Transverse colon (tissue), 4 donors: ENCODE data around the gene MACROH2A2. TPM values are rescaled to one million over a fixed set of nuclear protein-coding genes. Genes with fewer than 3 reads are reported as not detected.

Experiments used
- DNase-seq: peaks from one replicate; pipeline ENCODE4 v3.0.0-alpha.2; 2019
- H3K27ac ChIP-seq, 4 donors: fragments of 200-600 bp; sonication (generic); 2 replicates each; pipeline ENCODE4 v1.5.1; 2016 to 2018; ENCODE audit warnings: inconsistent platforms in 4 of 4
- H3K27me3 ChIP-seq: fragments of 200-600 bp; sonication (generic); 2 replicates; pipeline ENCODE4 v1.5.1; 2017; ENCODE audit warnings: inconsistent platforms
- H3K36me3 ChIP-seq, 4 donors: fragments of 200-600 bp; sonication (generic); 2 replicates each; pipeline ENCODE4 v1.5.1; 2017 to 2019; ENCODE audit warnings: inconsistent platforms in 4 of 4
- H3K4me1 ChIP-seq, 4 donors: fragments of 200-600 bp; sonication (generic); 2 replicates each; pipeline ENCODE4 v1.5.1; 2017 to 2020; ENCODE audit warnings: inconsistent platforms in 4 of 4
- H3K4me3 ChIP-seq, 4 donors: fragments of 200-600 bp; sonication (generic); 1 replicate in 1 of 4; 2 replicates in 3 of 4; pipeline versions ENCODE4 v1.5.1 to v1.6.1; 2017 to 2019; ENCODE audit warnings: inconsistent platforms in 4 of 4
- H3K9me3 ChIP-seq, 2 donors: fragments of 200-600 bp; sonication (generic); 2 replicates each; pipeline ENCODE4 v1.5.1; 2017 to 2019; ENCODE audit warnings: inconsistent platforms in 2 of 2
- EP300 ChIP-seq: sonication (generic); formaldehyde crosslinking; IDR thresholded peaks from one replicate; pipeline ENCODE4 v1.6.1; 2017; ENCODE audit warnings: antibody characterized with exemption, low read depth
- POLR2A ChIP-seq: fragments of 450-650 bp; IDR thresholded peaks from one replicate; pipeline ENCODE4 v1.6.1; 2016; ENCODE audit warnings: antibody characterized with exemption, mild to moderate bottlenecking, moderate library complexity
- POLR2AphosphoS5 ChIP-seq, 3 donors: sonication (generic); formaldehyde crosslinking; IDR thresholded peaks; one replicate each; pipeline ENCODE4 v1.6.1; 2016; ENCODE audit warnings: antibody characterized with exemption in 3 of 3
- WGBS, 2 donors: methylation state at CpG; one replicate each; pipeline ENCODE4 v1.1.5; 2018; ENCODE audit warnings: low coverage in 1 of 2; 5-methylcytosine and 5-hydroxymethylcytosine counted together
- in situ Hi-C, 4 donors: fragments of 200-750 bp; cut with MboI; loops; one replicate each; pipeline versions ENCODE4 v1.15.0 to v1.15.1; 2017; ENCODE audit warnings: low sequenced_read_pairs in 3 of 4, low pct_ligation_motif_present in 1 of 4, low pct_unique_long_range_greater_than_20kb in 1 of 4
- intact Hi-C: fragments of 100-400 bp; cut with DNase I; formaldehyde crosslinking; loops from one replicate; pipeline ENCODE4 v1.15.1; 2023; ENCODE audit warnings: low total_unique reads
- total RNA-seq, 4 donors: library from RNA; depleted of rRNA; stranded (reverse); fragments of >200 nt; gene quantifications; one replicate each; pipeline ENCODE4 v1.1.0, GENCODE V29; 2016
- TF ChIP-seq, protein P1 (sequence below), 5 experiments: fragments of 200-600 bp in 3 of 5; fragments of 450-650 bp in 2 of 5; sonication (generic) in 3 of 5; IDR thresholded peaks; 1 replicate in 2 of 5; 2 replicates in 3 of 5; pipeline ENCODE4 v1.5.1; 2016 to 2017; ENCODE audit warnings: antibody characterized with exemption in 5 of 5, inconsistent platforms in 3 of 5, mild to moderate bottlenecking in 2 of 5, moderate library complexity in 1 of 5

MACROH2A2 gene
- total RNA-seq, 4 donors from 2014 or later: 1.6 to 8.6 (median 7.8) TPM

DNA sequence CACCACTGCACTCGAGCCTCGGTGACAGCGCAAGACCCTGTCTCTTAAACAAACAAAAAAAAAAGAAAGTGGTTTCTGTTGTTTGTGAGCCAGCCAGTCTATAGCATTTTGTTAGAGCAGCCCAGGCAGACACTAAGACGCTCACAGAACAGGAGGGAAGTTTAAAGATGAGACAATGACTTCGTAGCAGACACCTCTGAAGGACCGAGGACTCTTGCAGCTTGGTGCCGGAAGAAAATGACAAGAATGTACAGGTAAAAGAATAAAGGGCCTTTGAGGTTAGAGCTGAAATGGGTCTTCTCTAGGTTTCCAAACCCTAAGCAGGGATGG, 39.7 kb downstream of the MACROH2A2 start:
- H3K36me3 ChIP-seq: no peaks in the 10 kb centered on the region
- no peak for DNase-seq
- no peaks in the 10 kb centered on the region for H3K4me1 ChIP-seq
- 84 to 85% methylated on average over 7 of the region's 7 CpGs for WGBS, 2 donors
- peak overlapping the region in 1 of 4 donors; percentile 31 for H3K27ac ChIP-seq
- no peaks in the 10 kb centered on the region for H3K27me3 ChIP-seq
- TF ChIP-seq EP300 (no peak), POLR2AphosphoS5 (IDR thresholded peaks at IDR 0.05) (no peak), POLR2A (no peak)
- TF ChIP-seq, protein P1, sequence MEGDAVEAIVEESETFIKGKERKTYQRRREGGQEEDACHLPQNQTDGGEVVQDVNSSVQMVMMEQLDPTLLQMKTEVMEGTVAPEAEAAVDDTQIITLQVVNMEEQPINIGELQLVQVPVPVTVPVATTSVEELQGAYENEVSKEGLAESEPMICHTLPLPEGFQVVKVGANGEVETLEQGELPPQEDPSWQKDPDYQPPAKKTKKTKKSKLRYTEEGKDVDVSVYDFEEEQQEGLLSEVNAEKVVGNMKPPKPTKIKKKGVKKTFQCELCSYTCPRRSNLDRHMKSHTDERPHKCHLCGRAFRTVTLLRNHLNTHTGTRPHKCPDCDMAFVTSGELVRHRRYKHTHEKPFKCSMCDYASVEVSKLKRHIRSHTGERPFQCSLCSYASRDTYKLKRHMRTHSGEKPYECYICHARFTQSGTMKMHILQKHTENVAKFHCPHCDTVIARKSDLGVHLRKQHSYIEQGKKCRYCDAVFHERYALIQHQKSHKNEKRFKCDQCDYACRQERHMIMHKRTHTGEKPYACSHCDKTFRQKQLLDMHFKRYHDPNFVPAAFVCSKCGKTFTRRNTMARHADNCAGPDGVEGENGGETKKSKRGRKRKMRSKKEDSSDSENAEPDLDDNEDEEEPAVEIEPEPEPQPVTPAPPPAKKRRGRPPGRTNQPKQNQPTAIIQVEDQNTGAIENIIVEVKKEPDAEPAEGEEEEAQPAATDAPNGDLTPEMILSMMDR (IDR thresholded peaks at IDR 0.05): no peak
- H3K4me3 ChIP-seq: no peak overlapping the region
- in situ Hi-C loops: no loop called here
- intact Hi-C loops: no loop called here
- H3K9me3 ChIP-seq: no peaks in the 10 kb centered on the region

DNA sequence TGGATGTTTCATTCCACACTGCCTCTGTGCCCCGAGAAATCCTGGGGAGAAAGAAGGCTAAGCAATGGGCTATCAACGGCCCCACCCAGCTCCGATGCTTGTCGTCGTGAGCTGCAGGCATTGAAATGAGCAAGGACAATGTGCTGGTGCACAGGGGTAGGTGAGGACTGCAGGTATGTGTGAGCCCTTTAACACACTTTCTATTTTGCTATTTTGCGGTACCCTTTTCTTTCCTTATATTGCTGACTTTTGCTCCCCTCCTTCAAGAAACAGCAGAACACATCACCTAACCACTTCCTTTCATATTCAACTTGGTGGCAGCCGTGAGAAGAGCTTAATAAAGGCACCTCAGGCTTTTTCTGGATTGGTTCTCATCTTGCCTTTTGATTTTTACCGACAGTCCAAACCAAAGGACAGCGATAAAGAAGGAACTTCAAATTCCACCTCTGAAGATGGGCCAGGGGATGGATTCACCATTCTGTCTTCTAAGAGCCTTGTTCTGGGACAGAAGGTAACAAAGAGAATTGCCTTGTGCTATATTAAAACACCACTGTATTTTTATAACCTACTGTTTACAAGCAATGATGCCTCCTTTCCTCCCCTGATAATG, 40.8 kb downstream of the MACROH2A2 start:
- peak overlapping the region in 1 of 4 donors; percentile 10 for H3K27ac ChIP-seq
- no peak overlapping the region for H3K4me3 ChIP-seq
- DNase-seq: no peak
- no peaks in the 10 kb centered on the region for H3K4me1 ChIP-seq
- H3K27me3 ChIP-seq: no peaks in the 10 kb centered on the region
- no peaks in the 10 kb centered on the region for H3K36me3 ChIP-seq
- no peaks in the 10 kb centered on the region for H3K9me3 ChIP-seq
- in situ Hi-C loops (no loop called here), intact Hi-C loops (no loop called here)
- 85 to 87% methylated on average over 8 to 9 of the region's 9 CpGs for WGBS, 2 donors
- TF ChIP-seq POLR2A (no peak), POLR2AphosphoS5 (IDR thresholded peaks at IDR 0.05) (no peak), EP300 (no peak)
- TF ChIP-seq, protein P1 (IDR thresholded peaks at IDR 0.05): no peak

GRCh38 chr10:70094250-70094649, 41.6 kb downstream of the MACROH2A2 start:
- H3K36me3 ChIP-seq: no peaks in the 10 kb centered on the region
- intact Hi-C loops: no loop called here

GRCh38 chr10:70096016-70096704, 43.5 kb downstream of the MACROH2A2 start:
- Histone ChIP-seq H3K4me1 (no peaks in the 10 kb centered on the region), H3K9me3 (no peaks in the 10 kb centered on the region), H3K36me3 (no peaks in the 10 kb centered on the region), H3K4me3 (no peak overlapping the region), H3K27me3 (no peaks in the 10 kb centered on the region), H3K27ac (no peak overlapping the region)
- intact Hi-C loops: no loop called here
- DNase-seq: no peak
- TF ChIP-seq POLR2AphosphoS5 (IDR thresholded peaks at IDR 0.05) (no peak), EP300 (no peak), POLR2A (no peak)
- TF ChIP-seq, protein P1 (IDR thresholded peaks at IDR 0.05): no peak
- 92 to 98% methylated on average over 6 of the region's 6 CpGs for WGBS, 2 donors
- in situ Hi-C loops: no loop called here

More at GRCh38 chr10:70094250-70094649, 41.6 kb downstream of the MACROH2A2 start:
- Histone ChIP-seq H3K27me3 (no peaks in the 10 kb centered on the region), H3K4me3 (no peak overlapping the region), H3K27ac (no peak overlapping the region), H3K9me3 (no peaks in the 10 kb centered on the region), H3K4me1 (no peaks in the 10 kb centered on the region)
- in situ Hi-C loops: no loop called here
- 84 to 86% methylated on average over 2 of the region's 2 CpGs for WGBS, 2 donors
- TF ChIP-seq POLR2AphosphoS5 (IDR thresholded peaks at IDR 0.05): no peak
- TF ChIP-seq, protein P1 (IDR thresholded peaks at IDR 0.05): no peak
- no peak for TF ChIP-seq POLR2A
- TF ChIP-seq EP300: no peak
- DNase-seq: no peak
